Measurements from ENCODE around the gene MS4A1. TPM values are rescaled to one million over a fixed set of nuclear protein-coding genes. Genes with fewer than 3 reads are reported as not detected.
A peak's percentile ranks its signal among the peaks of the same experiment; 100 is the strongest.
"Not testable (repeated sequence)": the region's sequence is repeated elsewhere in the genome, so short reads cannot be mapped to it uniquely, and the experiment has no call there.

The MS4A1 gene
- polyA plus RNA-seq, 1 experiment, result not detected

DNA sequence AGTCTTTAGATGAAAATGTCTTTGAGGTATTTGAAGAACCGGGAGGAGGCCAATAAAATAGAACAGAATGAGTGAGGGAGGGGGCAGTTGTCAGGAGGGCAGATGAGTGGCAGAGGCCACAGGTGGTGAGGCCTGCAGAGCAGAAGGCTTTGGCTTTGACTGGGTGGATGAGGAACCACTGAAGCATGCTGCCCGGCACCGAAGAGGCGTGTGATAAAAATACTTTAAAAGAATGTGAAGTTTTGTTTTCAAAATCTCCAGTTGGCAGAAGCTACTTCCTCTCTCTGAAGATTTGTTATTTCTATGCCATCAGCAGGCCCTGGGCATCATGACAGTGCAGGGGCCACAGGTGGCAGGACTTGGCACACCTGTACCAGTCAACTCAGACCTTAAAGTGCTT, 43.2 kb downstream of the MS4A1 start:
- Histone ChIP-seq H3K36me3 (ENCODE audit: control insufficient read depth, insufficient read depth, low read length) (no peaks in the 10 kb centered on the region), H3K4me3 (ENCODE audit: low read depth, low read length) (no peak overlapping the region), H3K27me3 (ENCODE audit: control insufficient read depth, insufficient read depth, low read length) (no peaks in the 10 kb centered on the region)
- TF ChIP-seq, protein P1, sequence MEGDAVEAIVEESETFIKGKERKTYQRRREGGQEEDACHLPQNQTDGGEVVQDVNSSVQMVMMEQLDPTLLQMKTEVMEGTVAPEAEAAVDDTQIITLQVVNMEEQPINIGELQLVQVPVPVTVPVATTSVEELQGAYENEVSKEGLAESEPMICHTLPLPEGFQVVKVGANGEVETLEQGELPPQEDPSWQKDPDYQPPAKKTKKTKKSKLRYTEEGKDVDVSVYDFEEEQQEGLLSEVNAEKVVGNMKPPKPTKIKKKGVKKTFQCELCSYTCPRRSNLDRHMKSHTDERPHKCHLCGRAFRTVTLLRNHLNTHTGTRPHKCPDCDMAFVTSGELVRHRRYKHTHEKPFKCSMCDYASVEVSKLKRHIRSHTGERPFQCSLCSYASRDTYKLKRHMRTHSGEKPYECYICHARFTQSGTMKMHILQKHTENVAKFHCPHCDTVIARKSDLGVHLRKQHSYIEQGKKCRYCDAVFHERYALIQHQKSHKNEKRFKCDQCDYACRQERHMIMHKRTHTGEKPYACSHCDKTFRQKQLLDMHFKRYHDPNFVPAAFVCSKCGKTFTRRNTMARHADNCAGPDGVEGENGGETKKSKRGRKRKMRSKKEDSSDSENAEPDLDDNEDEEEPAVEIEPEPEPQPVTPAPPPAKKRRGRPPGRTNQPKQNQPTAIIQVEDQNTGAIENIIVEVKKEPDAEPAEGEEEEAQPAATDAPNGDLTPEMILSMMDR (IDR thresholded peaks at IDR 0.05; ENCODE audit: insufficient read depth, low read depth, low read length), result no peak
- POLR2A ChIA-PET, result no interaction called here
- DNase-seq (ENCODE audit: low read depth), result no peak
- CTCF ChIA-PET, result no interaction called here

DNA sequence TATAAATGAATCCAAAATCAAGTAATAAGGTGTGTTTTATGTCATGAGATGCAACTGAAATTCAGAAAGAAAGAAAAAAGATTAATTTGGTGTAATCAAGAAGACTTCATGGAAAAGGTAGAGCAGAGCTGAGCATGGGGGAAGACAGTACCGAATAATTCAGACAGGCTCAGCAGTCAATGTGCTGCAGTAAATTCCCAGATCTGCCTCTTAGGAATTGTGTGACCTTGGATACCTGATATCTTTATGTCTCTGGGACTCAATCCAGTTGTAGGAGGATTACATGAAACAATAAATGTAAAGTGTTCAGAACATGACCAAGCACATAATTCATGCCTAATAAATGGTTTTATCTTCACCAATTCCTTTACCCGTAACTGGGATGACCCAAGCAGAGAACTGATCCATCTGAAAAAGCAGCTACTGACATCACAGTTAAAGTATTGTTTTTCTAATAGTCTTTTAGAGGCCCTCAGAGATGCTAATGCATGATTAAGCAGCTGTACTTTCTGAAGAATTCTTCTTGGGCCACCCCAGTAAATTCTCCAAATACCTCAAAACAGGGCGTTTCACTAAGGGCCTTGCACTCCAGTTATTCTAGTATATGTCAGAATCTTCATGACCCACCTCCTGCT, 44.7 kb downstream of the MS4A1 start:
- no peaks in the 10 kb centered on the region for H3K27me3 ChIP-seq (ENCODE audit: control insufficient read depth, insufficient read depth, low read length)
- peak; percentile 3 for DNase-seq (ENCODE audit: low read depth)
- TF ChIP-seq, protein P1 (IDR thresholded peaks at IDR 0.05; ENCODE audit: insufficient read depth, low read depth, low read length), result no peak
- ChIA-PET CTCF (interaction anchor here (0.6 kb wide), 1 partner anchor 83 kb away, joined by 3 read pairs; no protein-coding TSS in a partner anchor), POLR2A (no interaction called here)
- no peak overlapping the region for H3K4me3 ChIP-seq (ENCODE audit: low read depth, low read length)
- no peaks in the 10 kb centered on the region for H3K36me3 ChIP-seq (ENCODE audit: control insufficient read depth, insufficient read depth, low read length)

DNA sequence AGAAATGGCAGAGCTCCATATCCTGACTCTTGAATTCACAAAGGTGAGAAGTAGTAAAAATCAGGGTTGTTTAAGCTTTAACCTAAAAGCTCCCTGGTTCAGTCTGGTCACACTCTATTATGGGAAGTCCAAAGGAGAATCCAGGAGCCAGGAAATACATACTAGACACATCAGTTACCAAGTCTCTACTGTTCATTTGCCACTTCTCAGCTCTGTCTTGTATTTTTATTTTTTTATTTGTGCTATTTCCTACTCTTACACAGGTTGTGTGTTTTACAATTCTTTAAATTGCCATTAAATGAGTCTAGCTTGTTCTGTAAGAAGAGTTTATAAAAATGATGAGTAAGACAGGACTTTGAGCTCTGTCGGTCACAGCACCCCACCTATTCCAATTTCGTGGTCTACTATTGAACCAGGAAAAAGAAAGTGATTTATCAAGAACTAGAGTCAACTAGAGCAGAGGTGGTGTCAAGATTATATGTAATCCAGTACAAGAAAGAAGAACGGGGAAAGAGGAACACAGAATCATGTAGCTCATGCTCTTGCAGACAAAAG, 46.7 kb downstream of the MS4A1 start:
- no peak for DNase-seq (ENCODE audit: low read depth)
- no peaks in the 10 kb centered on the region for H3K27me3 ChIP-seq (ENCODE audit: control insufficient read depth, insufficient read depth, low read length)
- POLR2A ChIA-PET, result no interaction called here
- no peaks in the 10 kb centered on the region for H3K36me3 ChIP-seq (ENCODE audit: control insufficient read depth, insufficient read depth, low read length)
- CTCF ChIA-PET, result no interaction called here
- TF ChIP-seq, protein P1 (IDR thresholded peaks at IDR 0.05; ENCODE audit: insufficient read depth, low read depth, low read length), result no peak
- no peak overlapping the region for H3K4me3 ChIP-seq (ENCODE audit: low read depth, low read length)

DNA sequence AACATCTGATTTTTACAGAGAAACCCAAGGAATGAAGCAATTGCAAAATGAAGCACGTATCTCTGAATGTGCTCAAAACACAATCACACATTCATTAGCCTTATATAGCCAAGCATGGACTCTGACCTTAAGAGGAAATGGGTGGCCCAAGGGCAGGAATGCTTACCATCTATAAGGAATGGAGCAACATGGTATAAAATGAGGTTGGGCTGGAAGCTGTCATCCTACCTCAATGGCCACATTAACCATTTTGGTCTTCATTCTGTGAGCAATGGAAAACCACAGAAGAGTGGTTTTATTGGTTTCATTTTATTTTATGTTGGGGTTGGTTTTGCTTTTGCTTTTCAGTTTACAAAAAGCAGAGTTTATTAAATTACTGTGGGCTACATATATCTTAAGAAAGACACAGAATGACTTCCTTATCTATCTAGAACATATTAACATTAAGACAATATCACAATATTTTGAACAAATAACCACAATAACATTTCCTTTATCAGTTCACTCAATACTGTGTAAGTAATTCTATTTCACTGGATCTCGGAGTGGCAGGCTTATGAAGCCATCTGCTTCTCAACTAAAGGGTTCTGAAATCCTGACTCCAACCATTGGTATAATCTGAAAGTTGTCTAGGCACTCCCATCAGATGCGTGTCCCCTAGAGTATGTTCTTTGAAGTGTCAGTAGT, 48.7 kb downstream of the MS4A1 start:
- TF ChIP-seq, protein P1 (IDR thresholded peaks at IDR 0.05; ENCODE audit: insufficient read depth, low read depth, low read length), result no peak
- Histone ChIP-seq H3K27me3 (ENCODE audit: control insufficient read depth, insufficient read depth, low read length) (no peaks in the 10 kb centered on the region), H3K36me3 (ENCODE audit: control insufficient read depth, insufficient read depth, low read length) (no peaks in the 10 kb centered on the region), H3K4me3 (ENCODE audit: low read depth, low read length) (no peak overlapping the region)
- ChIA-PET CTCF (no interaction called here), POLR2A (no interaction called here)
- DNase-seq (ENCODE audit: low read depth), result no peak

DNA sequence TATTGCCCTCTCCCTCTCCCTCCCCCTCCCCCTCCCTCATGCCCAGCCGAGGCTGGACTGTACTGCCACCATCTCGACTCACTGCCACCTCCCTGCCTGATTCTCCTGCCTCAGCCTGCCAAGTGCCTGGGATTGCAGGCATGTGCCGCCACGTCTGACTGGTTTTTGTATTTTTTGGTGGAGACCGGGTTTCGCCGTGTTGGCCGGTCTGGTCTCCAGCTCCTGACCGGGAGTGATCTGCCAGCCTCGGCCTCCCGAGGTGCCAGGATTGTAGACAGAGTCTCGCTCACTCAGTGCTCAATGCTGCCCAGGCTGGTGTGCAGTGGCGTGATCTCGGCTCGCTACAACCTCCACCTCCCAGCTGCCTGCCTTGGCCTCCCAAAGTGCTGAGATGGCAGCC, 54.0 kb downstream of the MS4A1 start:
- H3K4me3 ChIP-seq (ENCODE audit: low read depth, low read length); CTCF ChIA-PET; H3K36me3 ChIP-seq (ENCODE audit: control insufficient read depth, insufficient read depth, low read length); DNase-seq (ENCODE audit: low read depth); H3K27me3 ChIP-seq (ENCODE audit: control insufficient read depth, insufficient read depth, low read length); POLR2A ChIA-PET: not testable (repeated sequence)

DNA sequence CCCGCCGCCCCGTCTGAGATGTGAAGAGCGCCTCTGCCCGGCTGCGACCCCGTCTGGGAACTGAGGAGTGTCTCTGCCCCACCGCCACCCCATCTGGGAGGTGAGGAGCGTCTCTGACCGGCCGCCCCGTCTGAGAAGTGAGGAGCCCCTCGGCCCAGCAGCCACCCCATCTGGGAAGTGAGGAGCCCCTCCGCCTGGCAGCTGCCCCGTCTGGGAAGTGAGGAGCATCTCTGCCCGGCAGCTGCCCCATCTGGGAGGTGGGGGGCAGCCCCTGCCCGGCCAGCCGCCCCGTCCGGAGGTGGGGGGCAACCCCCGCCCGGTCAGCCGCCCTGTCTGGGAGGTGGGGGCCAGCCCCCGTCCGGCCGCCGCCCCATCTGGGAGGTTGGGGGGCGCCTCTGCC, 54.6 kb downstream of the MS4A1 start:
- DNase-seq (ENCODE audit: low read depth); POLR2A ChIA-PET; H3K4me3 ChIP-seq (ENCODE audit: low read depth, low read length); H3K36me3 ChIP-seq (ENCODE audit: control insufficient read depth, insufficient read depth, low read length); CTCF ChIA-PET; H3K27me3 ChIP-seq (ENCODE audit: control insufficient read depth, insufficient read depth, low read length): not testable (repeated sequence)

Measured in BJ (cell line).